ENCODE results near the gene RELT.

RELT gene

DNA sequence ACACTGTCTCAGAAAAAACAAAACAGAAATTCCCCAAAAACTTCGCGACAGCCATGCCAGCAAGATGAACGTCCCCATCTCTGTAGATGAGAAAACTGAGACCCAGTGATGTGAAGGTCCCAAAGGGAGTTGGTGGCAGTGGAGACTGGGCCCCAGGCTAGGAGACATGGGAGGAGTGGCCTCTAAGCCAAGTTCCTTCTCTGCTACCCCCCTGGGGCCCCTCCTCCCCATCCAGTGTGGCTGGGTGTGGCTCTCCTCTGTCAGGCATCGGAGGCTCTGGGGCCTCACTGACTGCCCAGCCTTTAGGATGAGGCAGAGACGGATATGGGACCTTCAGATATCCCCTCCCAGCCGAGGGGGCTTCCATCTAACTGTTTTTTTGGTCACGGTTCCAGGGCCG is 9.8 kb downstream of the RELT start:
- H3K27ac ChIP-seq (ENCODE audit: low read depth, low read length, severe bottlenecking): no peak overlapping the region
- WGBS, 2 experiments (ENCODE audit: insufficient coverage in 2 of 2): 86 to 93% methylated on average over 5 to 7 of the region's 8 CpGs
- peaks cover 37% of the 10 kb centered on the region for H3K4me1 ChIP-seq (ENCODE audit: control insufficient read depth, insufficient read depth, low read length, poor library complexity, severe bottlenecking)
- H3K36me3 ChIP-seq (ENCODE audit: control insufficient read depth, insufficient read depth, low read length): peaks cover 11% of the 10 kb centered on the region
- H3K4me3 ChIP-seq (ENCODE audit: extremely low read depth, insufficient read depth, low read length, poor library complexity, severe bottlenecking): no peak overlapping the region
- H3K9me3 ChIP-seq (ENCODE audit: control insufficient read depth, low read length): no peaks in the 10 kb centered on the region

DNA sequence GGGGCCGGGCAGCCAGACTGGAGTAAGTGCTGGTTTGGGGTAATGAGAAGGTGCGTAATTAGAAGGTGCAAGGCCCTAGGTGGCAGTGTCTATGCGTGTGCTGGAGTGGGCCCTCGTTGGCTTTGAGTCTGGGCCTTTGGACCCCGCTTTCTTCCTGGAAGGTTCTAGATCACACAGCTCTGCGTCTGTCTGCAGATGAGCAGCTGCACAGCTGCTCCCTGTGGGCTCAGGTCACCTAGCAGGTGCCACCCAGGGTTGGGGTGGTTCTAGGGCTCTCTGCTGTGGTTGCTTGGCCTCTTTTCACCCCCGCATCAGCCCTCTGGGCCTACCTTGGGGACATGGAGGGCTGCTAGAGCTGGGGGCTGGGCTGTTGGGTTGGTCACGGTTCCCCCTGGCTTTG is 10.3 kb downstream of the RELT start:
- no peak overlapping the region for H3K27ac ChIP-seq (ENCODE audit: low read depth, low read length, severe bottlenecking)
- H3K4me3 ChIP-seq (ENCODE audit: extremely low read depth, insufficient read depth, low read length, poor library complexity, severe bottlenecking): no peak overlapping the region
- WGBS, 2 experiments (ENCODE audit: insufficient coverage in 2 of 2): 94 to 98% methylated on average over 5 to 7 of the region's 8 CpGs
- H3K4me1 ChIP-seq (ENCODE audit: control insufficient read depth, insufficient read depth, low read length, poor library complexity, severe bottlenecking): peaks cover 37% of the 10 kb centered on the region
- H3K9me3 ChIP-seq (ENCODE audit: control insufficient read depth, low read length): no peaks in the 10 kb centered on the region
- peaks cover 11% of the 10 kb centered on the region for H3K36me3 ChIP-seq (ENCODE audit: control insufficient read depth, insufficient read depth, low read length)

DNA sequence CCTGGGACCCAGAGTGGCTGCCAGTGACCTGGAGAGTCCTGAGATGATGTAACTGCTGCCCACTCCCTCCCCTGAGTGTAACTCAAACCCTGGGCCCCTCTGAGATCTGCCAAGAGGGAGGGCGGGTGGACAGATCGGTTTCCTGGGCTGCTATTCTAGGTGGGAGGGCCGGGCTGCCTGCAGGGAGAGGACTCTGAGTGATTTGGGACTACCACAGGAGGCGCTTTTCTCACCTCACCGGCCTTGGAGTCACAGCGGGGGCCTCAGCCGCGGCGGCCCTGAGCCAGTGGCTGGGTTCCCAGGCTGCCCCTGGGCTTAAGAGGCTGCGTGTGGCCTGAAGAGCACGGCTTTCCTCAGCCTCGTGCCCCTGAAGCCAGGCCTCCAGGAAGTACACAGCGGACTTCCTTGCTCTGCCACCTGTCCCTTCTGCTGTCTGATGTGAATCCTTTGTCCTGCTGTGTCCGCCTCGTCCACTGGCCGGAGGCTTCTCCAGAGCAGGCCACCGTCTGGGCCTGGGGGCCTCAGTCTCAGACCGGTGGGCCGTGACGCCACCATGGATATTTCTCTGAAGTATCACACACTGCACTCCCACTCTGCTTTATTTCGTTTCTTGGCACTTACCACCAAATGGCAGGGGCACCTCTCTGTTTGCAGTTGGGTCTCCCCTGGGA is 11.5 kb downstream of the RELT start:
- Histone ChIP-seq H3K9me3 (ENCODE audit: control insufficient read depth, low read length) (no peaks in the 10 kb centered on the region), H3K36me3 (ENCODE audit: control insufficient read depth, insufficient read depth, low read length) (peaks cover 14% of the 10 kb centered on the region), H3K4me1 (ENCODE audit: control insufficient read depth, insufficient read depth, low read length, poor library complexity, severe bottlenecking) (peaks cover 40% of the 10 kb centered on the region), H3K4me3 (ENCODE audit: extremely low read depth, insufficient read depth, low read length, poor library complexity, severe bottlenecking) (no peak overlapping the region), H3K27ac (ENCODE audit: low read depth, low read length, severe bottlenecking) (peak overlapping the region; percentile 33)
- 80 to 84% methylated on average over 18 to 20 of the region's 21 CpGs for WGBS, 2 experiments (ENCODE audit: insufficient coverage in 2 of 2)

DNA sequence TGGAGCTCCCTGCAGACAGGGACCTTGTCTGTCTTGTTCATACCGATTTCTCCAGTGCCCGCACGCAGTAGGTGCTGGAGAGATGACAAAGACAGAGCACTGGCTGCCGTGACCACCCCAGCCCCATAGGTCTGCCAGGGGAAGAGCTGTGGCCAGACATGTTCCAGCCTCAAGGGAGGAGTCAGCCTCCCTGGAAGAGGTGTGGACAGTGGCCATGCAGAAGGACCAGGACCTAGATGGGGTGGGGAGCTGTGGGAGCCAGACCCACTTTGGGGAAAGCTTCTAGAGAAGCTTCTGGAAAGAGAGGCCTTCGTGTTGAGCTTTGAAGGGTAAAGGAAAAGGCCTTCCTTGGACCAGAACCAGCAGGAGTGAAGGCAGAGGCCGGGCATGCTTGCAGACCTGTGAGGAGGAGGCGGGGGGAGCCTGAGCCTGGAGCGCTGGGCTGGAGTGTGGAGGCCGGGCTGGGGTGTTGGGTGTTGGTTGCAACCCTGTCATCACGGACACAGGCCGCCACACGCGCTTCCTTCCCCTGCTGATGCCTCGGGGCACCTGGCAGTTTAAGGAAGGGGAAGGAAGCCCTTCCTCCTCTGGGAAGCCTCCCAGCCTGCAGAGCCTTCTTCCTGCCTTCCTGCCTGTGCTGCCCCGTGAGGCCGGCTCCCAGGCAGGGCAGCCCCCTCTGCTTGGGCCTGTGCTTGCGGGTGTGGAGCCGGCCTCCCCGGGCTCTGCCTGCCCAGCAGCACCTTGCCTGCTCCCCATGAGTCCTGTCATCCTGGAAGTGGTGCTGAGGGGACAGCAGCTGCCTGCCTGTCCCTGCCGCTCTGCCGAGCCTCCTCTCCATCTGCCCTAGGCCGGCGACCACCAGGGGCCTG is 12.3 kb downstream of the RELT start:
- 85 to 89% methylated on average over 10 to 20 of the region's 23 CpGs for WGBS, 2 experiments (ENCODE audit: insufficient coverage in 2 of 2)
- H3K4me3 ChIP-seq (ENCODE audit: extremely low read depth, insufficient read depth, low read length, poor library complexity, severe bottlenecking): no peak overlapping the region
- H3K36me3 ChIP-seq (ENCODE audit: control insufficient read depth, insufficient read depth, low read length): peaks cover 14% of the 10 kb centered on the region
- no peaks in the 10 kb centered on the region for H3K9me3 ChIP-seq (ENCODE audit: control insufficient read depth, low read length)
- H3K4me1 ChIP-seq (ENCODE audit: control insufficient read depth, insufficient read depth, low read length, poor library complexity, severe bottlenecking): peaks cover 48% of the 10 kb centered on the region
- no peak overlapping the region for H3K27ac ChIP-seq (ENCODE audit: low read depth, low read length, severe bottlenecking)

DNA sequence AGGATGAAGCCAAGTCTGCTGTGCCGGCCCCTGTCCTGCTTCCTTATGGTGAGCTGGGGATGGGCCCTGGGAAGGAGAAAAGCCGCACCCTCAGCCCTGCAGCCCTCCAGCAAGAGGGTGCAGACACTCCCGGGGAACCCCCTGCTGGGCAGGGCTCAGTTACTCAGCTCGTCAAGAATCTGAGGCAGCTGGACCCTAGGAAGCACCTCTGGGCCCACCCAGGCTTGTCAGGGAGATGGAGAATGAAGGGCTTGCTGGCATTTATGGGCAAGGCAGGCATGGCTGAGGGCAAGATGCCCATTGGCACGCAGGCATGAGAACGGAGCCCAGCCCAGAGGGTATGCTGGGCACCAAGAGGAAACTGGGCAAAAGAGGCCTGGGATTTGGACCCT is 12.9 kb downstream of the RELT start:
- no peaks in the 10 kb centered on the region for H3K9me3 ChIP-seq (ENCODE audit: control insufficient read depth, low read length)
- H3K4me3 ChIP-seq (ENCODE audit: extremely low read depth, insufficient read depth, low read length, poor library complexity, severe bottlenecking): no peak overlapping the region
- H3K4me1 ChIP-seq (ENCODE audit: control insufficient read depth, insufficient read depth, low read length, poor library complexity, severe bottlenecking): peaks cover 50% of the 10 kb centered on the region
- H3K36me3 ChIP-seq (ENCODE audit: control insufficient read depth, insufficient read depth, low read length): peaks cover 19% of the 10 kb centered on the region
- WGBS, 2 experiments (ENCODE audit: insufficient coverage in 2 of 2): 93 to 96% methylated on average over 5 of the region's 6 CpGs
- H3K27ac ChIP-seq (ENCODE audit: low read depth, low read length, severe bottlenecking): no peak overlapping the region

- Histone ChIP-seq H3K36me3 (ENCODE audit: control insufficient read depth, insufficient read depth, low read length) (peaks cover 26% of the 10 kb centered on the region), H3K4me1 (ENCODE audit: control insufficient read depth, insufficient read depth, low read length, poor library complexity, severe bottlenecking) (peaks cover 46% of the 10 kb centered on the region), H3K4me3 (ENCODE audit: extremely low read depth, insufficient read depth, low read length, poor library complexity, severe bottlenecking) (no peak overlapping the region), H3K9me3 (ENCODE audit: control insufficient read depth, low read length) (no peaks in the 10 kb centered on the region), H3K27ac (ENCODE audit: low read depth, low read length, severe bottlenecking) (no peak overlapping the region)
- WGBS, 2 experiments (ENCODE audit: insufficient coverage in 2 of 2): 89 to 94% methylated on average over 7 of the region's 7 CpGs
Measured at GRCh38 chr11:73389916-73390315, 13.7 kb downstream of the RELT start.

DNA sequence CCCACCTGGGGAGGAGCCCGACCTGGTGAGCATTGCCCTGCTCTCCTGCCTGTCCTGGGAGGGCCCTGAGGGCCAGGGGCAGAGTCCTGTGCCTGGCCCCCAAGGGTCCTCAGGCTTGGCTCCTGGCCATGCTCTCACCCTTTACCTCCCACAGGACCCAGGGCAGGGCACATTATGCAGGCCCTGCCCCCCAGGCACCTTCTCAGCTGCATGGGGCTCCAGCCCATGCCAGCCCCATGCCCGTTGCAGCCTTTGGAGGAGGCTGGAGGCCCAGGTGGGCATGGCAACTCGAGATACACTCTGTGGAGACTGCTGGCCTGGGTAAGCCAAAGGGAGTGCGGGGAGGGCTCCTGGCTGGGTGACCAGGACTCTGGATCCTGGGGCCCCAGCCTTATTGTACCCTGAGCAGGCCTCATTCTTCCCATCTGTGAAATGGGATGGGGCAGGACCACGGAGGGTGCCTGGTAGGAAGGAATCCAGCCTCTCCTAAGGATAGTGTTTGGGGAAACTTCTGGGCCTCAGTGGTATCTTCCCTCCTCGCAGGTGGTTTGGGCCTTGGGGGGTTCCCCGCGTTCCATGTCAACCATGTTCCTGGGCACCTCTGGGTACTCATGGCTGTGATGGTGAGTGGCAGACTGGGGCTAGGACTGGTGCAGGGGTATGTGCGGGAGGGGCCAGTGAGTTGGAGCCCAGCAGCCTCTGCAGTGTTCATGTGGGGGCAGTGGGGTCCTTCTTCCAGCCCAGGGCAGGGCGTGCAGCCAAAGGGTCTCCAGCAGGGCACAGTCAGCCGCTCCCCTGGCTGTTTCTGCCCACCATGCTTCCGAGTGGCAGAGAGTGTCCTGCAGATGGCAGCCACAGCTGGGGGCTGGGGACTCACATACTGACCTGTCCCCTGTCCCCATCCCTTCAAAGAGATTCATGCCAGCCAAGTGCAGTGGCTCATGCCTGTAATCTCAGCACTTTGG is 14.7 kb downstream of the RELT start:
- Histone ChIP-seq H3K36me3 (ENCODE audit: control insufficient read depth, insufficient read depth, low read length) (peaks cover 34% of the 10 kb centered on the region), H3K9me3 (ENCODE audit: control insufficient read depth, low read length) (no peaks in the 10 kb centered on the region), H3K4me1 (ENCODE audit: control insufficient read depth, insufficient read depth, low read length, poor library complexity, severe bottlenecking) (peaks cover 36% of the 10 kb centered on the region), H3K4me3 (ENCODE audit: extremely low read depth, insufficient read depth, low read length, poor library complexity, severe bottlenecking) (no peak overlapping the region), H3K27ac (ENCODE audit: low read depth, low read length, severe bottlenecking) (no peak overlapping the region)
- WGBS, 2 experiments (ENCODE audit: insufficient coverage in 2 of 2): 87 to 92% methylated on average over 8 to 11 of the region's 12 CpGs

- WGBS, 2 experiments (ENCODE audit: insufficient coverage in 2 of 2): 96 to 98% methylated on average over 6 to 10 of the region's 10 CpGs
Measured at GRCh38 chr11:73391665-73392064, 15.5 kb downstream of the RELT start.

GRCh38 chr11:73392108-73393010 is 16.2 kb downstream of the RELT start:
- Histone ChIP-seq H3K4me3 (ENCODE audit: extremely low read depth, insufficient read depth, low read length, poor library complexity, severe bottlenecking) (no peak overlapping the region), H3K36me3 (ENCODE audit: control insufficient read depth, insufficient read depth, low read length) (peaks cover 42% of the 10 kb centered on the region), H3K27ac (ENCODE audit: low read depth, low read length, severe bottlenecking) (peak overlapping the region; percentile 78), H3K4me1 (ENCODE audit: control insufficient read depth, insufficient read depth, low read length, poor library complexity, severe bottlenecking) (peaks cover 25% of the 10 kb centered on the region), H3K9me3 (ENCODE audit: control insufficient read depth, low read length) (no peaks in the 10 kb centered on the region)
- WGBS, 2 experiments (ENCODE audit: insufficient coverage in 2 of 2): 95 to 96% methylated on average over 26 of the region's 31 CpGs

More at GRCh38 chr11:73391665-73392064, 15.5 kb downstream of the RELT start:
- no peak overlapping the region for H3K27ac ChIP-seq (ENCODE audit: low read depth, low read length, severe bottlenecking)
- peaks cover 28% of the 10 kb centered on the region for H3K4me1 ChIP-seq (ENCODE audit: control insufficient read depth, insufficient read depth, low read length, poor library complexity, severe bottlenecking)
- peaks cover 42% of the 10 kb centered on the region for H3K36me3 ChIP-seq (ENCODE audit: control insufficient read depth, insufficient read depth, low read length)
- no peak overlapping the region for H3K4me3 ChIP-seq (ENCODE audit: extremely low read depth, insufficient read depth, low read length, poor library complexity, severe bottlenecking)
- H3K9me3 ChIP-seq (ENCODE audit: control insufficient read depth, low read length): no peaks in the 10 kb centered on the region
